HG03280 (cell line): ENCODE data around the gene DCLK1.
"Not testable (repeated sequence)": the region's sequence is repeated elsewhere in the genome, so short reads cannot be mapped to it uniquely, and the experiment has no call there.

Source experiments
- ATAC-seq: cut with Tn5 transposase; IDR thresholded peaks from one replicate; pipeline ENCODE4 v1.9.1; 2021; ENCODE audit warnings: mild to moderate bottlenecking, moderate library complexity; ENCODE audit not compliant: unreplicated experiment

The DCLK1 gene

DNA sequence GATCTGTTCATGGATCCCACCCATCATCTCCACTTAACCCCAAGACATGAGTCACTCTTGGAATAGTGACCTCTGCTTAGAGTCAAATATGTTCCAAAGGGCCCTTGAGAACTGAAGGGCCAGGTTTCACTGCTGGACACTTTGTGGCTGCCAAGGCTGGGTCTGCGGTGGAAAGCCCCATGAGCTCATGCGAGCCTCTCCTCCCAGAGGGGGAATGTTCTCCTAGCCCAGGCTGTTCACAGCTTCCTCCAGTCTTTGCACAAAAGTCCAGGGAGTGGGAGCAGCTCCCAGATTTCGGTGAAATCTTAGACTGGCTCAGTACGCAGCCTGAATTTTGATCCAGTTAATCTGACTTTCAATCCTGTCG, 732 bp upstream of the DCLK1 start:
- ATAC-seq = no peak

DNA sequence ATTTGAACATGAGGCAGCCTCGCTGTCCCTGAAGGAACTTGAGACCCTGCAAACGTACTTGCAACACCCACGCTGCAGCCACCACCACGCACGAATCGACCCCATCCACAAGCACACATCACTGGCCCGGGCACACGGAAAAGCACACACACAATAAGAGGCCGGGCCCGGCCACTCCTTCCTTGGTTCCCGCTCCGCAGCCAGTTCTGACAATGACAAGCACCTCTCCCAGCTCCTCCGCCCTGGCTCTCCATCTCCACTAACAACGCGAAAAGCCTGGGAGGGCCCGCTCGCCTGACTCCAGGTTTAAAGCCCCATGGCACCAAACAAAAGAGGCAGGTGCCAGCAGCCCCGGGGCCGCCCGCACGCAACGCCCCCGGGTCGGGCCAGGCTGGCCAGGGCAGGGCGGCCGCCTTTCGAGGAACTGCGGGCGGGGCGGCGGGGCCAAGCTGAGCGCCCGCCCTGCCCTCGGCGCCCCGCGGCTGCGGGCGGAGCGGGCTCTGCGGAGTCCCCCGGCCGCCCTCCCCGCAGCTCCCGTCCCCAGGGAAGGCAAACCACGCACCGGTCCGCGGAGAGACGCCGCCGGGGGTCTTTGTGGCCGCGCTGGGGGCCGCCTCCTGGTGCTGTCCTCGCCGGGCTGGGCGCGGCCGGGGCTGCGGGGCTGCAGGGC, 495 bp downstream of the DCLK1 start:
- ATAC-seq = no peak

DNA sequence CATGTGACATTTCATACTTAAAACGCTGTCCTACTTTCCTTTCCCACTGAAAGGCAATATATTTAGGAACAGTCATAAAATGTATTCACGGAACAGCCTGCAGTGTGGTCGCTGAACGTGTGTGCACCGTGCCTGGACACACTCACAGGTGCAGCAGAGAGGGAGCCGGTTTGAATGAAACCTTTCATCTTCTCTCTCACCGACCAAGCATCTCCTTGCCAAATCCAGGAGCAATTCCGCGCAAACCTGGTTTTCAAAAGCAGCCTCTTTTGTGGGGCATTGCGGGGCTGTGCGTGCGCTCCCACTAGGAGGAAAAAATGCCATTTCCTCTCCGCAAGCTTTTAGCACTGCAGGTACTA, 1.0 kb downstream of the DCLK1 start:
- no peak for ATAC-seq

DNA sequence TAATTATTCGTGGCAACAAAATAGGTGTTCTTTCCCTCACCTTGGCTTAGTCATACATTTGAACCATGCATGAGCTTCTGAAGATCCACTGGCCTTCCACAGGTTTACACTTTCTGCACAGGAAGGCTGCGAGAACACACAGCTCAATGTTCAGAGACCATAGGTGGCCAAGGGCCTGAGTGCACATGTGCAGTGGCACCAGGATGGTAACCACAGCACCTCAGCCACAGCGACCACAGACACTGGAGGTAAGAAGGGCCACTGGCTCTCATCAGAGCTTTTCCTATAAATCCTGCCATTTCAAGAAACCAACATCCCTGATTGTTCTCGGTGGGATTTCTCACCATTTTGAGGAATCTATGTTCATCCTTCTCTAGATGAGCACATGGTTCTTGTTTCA, 1.6 kb downstream of the DCLK1 start:
- ATAC-seq = no peak

DNA sequence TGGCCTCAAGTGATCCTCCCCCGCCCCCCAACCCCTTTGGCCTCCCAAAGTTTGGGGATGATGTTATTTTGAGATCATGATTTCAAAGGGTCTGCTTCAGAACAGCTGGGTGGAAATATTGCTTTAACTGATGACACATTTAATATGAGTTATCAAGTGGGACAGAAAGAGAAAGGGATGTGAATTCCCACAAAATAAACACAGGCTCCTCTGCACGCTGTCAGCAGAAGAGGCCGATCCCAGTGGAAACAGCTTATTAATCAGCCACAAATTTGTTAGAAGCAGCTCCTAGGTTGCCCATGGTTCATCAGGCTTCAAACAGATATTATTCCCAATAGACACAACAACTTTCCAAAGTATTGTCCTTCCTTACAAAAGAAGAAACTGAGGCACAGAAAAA, 4.7 kb downstream of the DCLK1 start:
- no peak for ATAC-seq

DNA sequence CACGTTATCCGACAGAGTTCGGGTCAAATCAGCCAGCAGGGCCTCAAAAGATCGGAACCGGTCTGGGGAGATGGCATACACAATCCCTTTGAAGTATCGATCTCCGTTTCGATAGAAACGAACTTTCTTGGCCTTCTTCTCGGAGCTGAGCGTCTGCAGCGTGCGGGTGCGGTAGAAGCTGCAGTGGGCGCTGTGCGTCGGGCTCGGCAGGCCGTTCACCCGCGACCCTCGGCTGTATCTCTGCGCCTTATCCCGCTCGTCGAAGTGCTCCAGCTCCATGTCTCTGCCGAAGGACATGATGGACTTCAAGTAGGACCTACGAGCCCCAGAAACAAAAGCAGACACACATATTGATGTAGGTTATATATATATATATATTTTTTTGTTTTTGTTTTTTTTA, 5.3 kb downstream of the DCLK1 start:
- no peak for ATAC-seq

DNA sequence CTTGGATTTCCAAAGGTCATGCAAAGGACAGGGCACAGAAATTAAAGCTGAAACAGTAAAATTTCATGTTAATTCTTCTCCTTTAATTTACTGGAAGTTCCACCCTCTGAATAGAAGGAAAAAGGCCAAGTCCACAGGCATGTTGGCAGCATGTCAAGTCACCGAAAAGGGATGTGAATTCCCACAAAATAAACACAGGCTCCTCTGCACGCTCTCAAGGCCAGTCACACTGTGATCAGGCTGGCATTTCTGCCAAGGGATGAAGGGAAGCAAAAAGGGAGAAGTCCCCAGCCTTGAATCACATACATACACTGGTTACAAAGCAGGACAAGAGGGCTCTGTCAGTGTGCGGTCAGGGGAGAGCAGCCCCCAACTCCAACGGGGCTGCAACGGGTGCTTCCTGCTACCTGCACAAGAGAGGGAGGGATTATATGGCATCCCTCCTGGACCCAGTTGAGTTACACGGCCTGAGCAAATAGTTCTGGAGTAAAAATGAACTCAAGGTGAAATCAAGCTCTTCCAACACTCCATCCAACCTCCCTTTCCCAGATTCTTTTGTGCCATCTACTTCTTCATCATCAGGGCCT, 6.9 kb downstream of the DCLK1 start:
- no peak for ATAC-seq

DNA sequence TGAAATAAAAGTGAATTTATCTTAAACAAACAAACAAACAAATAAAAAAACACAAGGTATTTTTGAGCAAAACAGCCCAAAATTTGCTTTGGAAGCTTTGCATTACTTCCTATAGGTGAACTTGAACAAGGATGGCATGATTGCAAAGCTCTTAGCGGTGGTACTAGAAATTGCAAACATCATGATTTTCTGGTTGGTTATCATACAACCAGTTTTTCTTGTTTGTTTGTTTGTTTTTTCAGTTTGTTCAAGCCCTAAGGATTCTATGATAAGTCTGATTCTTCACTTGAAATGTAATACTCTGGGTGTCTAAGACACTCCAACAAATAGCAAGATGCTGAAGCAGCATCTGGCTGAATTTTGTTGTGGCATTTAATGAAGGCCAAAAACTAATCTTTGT, 15.9 kb downstream of the DCLK1 start:
- ATAC-seq = no peak

DNA sequence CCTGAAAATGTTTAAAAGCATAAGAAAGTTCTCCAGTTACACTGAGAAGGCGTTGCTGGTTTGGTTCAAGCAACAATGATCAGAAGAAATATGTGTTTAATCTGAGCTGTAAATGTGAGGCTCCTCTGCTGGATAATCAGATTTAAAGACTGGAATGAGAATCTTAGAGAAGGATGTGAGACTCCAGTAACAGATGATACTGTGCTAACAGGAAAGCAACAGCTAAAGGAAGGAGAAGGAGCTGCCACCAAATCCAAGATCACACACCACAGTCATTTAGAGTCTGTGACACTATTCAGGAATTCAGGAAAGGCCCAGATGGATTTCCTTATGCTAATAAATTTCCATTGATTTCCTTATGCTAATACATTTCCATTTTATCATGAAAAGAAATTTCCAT, 16.9 kb downstream of the DCLK1 start:
- no peak for ATAC-seq

DNA sequence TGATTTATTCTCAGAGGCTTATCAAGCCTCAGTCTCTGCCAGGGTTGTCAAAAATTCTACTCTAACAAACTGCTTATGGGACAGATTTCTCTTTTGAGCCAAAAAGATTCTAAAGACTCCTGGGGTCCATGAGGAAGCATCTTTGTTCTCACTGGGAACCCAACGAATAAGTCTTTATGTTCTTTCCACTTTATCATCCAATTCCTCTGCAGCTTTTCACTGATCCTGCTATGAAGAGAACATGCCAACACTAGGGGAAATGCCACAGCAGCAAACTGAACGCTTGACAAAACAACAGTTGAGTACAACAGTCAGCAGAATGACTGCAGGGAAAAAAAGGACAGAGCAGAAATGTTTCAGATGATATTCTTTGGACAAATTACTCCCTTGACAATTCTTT, 22.2 kb downstream of the DCLK1 start:
- no peak for ATAC-seq

DNA sequence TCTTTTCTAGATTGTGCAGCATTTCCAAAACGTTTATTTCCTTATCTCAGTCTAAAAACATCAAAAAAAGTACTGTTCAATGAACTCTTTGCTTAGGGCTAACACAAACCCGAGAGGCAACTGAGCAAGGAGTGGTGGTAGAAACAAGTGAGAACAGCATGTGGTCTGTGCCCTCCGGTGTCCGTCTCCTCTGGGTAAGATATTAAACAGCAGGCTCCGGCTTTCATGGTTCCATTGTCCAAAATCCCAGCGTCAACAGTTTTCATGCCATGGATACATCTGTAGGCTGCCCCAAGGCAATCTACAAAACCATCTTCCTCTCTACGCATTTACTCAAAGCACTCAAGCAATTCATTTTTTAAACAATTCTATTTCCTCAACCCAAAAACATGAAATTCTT, 22.8 kb downstream of the DCLK1 start:
- ATAC-seq = no peak

DNA sequence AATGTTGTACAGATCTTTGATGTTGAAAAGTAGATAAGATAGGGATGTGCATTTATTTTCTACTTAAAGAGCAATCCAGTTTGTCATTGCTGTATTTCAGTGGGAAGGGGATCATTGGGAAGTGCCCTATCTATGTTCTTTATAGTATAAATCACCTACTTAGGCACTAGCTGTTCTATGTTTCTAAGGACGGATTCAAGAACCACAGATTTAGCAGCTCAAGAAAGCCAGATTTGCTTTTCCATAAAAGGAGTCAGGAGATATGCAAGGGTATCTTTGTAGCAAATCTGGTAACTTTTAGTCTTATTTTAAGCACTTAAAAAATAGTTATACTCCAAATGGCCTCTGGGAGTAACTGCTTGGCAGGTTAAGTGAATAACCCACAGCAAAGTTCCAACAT, 23.7 kb downstream of the DCLK1 start:
- ATAC-seq = no peak

DNA sequence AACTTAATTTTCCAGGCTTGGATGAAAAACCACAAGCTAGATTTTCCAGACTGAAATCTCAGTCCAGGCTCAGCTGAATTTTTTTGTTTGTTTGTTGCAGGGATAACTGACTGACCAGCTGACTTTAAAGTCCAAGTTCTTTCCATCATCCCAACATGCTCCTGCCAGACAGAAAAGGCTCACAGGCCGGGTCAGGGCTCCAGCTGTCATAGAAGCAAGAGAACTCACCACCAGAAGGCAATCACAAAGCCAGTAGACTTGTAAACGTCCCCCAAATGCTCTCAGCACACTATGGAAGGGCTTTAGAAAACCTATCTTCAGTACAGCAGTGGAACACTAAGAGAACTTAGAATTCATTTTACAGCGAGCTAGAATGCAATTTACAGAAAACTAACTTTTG, 25.5 kb downstream of the DCLK1 start:
- ATAC-seq = no peak

DNA sequence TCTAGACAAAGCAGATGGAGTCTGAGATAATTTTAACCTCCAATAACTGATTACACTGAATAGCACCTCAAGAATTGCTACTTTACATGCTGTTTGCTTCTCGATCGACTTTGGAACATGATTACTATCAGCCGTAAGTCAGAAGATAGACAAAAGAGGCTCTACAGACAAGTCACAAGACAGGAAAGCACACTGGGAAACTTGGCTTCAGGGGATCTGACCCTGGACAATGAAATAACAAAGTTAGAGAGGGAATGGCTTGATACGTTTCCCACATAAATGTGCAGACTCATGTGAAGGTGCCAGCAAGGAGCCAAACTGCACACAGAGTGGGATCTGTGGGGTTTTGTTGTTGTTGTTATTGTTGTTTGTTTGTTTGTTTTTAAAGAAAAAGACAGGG, 28.5 kb downstream of the DCLK1 start:
- no peak for ATAC-seq

DNA sequence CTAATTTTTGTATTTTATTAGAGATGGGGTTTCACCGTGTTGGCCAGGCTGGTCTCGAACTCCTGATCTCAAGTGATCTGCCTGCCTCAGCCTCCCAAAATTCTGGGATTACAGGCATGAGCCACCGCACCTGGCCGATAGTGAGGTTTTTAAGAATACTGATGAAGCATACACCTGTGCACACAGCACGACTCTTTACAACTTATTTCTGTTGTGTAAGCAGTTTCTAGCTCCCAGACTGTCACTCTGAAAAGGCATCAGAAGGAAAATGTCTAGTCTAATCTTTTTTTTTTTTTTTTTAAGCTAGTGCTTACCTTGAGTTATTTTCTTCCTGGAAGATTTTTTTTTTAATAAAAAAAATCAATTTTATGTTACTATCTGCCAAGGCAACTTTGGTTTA, 29.3 kb downstream of the DCLK1 start:
- not testable (repeated sequence) for ATAC-seq

DNA sequence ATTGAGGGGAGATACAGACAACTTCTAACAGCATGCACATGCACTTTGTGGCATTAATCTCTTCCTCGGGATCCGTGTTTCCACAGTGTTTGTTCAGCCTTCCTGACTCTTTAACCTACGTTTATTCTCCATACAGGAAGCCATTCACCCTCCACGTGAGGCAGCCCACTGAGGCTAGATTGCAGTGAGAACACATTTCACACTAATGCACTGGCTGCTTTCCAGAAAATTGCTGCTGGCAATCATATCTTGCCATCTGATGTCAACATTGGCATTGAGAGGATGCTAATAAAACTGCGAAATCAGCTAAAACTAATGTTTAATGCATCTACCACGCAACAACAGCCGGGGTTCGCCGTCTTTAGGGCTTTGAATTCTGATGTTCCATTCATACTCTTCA, 30.0 kb downstream of the DCLK1 start:
- ATAC-seq = no peak

DNA sequence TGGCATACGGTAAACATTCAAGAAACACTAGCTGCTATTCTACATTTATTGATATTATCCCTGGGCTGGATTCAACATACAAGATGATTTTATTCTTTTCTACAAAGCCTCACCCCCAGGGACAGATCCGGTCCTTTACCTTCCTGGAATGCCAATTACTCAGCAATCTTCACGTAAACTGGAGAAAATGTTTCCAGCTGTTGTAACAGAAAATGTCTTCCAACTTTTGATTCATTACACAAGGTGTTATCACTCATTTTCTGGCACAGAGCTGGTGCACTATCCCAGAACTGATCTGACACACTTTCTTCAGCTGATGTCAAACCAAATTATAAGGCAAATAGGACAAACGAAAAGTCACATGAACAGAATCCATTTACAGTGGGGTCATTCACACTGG, 33.1 kb downstream of the DCLK1 start:
- ATAC-seq = no peak

DNA sequence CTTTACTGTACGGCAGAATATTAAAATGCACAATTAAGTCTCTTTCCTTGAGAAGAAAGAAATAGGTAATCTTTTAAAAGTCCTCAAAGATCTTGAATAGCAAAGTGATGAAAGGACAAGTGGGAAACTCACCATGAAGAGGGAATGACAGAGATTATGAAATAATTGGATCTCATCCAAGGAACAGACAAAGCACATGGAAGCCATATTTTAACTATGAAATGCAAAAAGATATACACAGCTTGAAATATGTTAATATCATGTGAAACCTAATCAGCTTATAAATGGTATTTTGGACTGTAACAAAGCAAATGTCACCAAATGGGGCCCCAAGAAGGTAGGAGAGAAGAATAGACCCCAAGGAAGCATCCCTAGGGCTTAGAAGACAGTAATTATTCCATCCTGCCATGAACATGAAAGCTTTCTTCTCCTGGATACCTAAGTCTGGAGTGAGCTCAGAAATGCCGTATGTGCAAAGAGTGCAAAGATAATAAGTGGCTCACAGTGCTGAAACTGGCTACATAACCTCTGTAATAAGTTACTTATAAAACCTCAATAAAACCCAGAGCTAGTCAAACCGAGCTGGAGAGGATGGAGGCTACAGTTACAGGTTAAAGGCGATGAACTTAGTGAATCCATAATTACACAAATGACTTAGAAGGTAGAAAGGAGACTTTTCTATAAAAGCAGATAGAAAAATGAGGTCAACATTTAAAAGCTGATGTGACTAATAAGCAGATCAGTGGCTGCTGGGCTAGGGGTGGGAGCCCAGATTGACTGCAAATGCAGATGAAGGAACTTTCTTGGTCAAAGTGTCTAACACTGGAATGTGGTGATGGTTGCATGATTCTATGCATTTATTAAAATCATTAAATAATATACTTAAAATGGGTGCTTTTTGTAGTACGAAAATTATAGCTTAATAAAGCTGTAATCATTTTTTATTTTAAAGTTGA, 34.4 kb downstream of the DCLK1 start:
- ATAC-seq = no peak

DNA sequence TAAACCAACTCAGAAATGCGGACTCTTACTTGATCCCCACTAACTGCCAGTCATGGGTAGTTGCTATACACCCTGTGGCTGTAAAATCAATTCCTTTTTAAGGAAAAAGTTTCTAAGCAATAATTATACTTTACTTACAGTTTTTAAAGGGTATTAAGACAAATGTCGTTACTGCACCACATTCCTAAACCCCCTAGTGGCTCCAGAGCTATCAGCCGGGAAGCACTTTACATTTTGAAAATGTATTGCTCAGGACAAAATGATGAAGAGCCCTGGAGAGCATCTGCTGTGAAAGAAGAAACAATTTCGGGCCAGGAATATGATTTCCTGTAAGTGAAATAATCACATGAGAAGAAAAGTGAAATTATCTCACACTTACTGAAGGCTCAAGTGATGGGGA, 36.7 kb downstream of the DCLK1 start:
- no peak for ATAC-seq

DNA sequence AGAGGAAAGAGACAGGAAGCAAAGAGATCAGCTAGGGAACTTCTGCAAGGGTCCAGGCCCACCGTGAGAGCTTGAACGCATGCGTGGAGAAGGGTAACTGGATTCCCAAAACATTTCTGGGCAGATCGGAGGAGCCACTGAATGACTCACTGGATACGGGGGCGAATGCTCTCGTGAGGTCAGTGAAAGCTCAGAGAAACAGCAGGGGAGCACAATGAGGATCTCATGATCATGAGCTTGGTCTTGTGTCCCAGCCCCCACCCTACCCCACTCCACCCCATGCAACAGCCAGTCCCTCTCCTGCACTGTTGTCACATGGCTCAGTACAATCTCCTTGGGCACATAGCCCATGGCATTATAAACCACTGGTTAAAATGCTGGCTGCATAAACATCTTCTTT, 40.6 kb downstream of the DCLK1 start:
- no peak for ATAC-seq

DNA sequence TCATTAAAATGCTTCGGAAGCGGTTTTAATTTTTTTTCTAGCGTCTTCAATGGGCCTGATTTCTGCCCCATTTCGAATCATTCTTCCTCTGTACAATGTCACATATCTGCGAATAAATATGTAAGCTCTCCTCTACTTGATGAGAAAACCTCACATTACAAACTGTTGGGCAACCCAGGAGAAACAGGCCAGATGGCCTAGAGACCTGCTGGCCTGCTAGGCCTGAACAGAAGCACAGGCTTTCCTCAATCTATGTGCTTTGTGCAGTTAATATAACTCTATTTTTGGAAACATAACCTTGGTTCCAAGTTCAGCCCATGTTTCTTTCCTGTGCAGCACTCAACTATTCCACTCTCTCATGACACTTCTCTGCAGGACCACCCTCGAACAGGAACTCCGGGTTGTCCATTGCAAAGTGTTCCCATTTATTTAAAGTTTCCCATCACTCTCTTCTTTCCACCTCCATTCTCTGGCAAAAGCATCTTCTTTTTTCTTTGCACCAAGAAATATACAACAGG, 42.0 kb downstream of the DCLK1 start:
- no peak for ATAC-seq

DNA sequence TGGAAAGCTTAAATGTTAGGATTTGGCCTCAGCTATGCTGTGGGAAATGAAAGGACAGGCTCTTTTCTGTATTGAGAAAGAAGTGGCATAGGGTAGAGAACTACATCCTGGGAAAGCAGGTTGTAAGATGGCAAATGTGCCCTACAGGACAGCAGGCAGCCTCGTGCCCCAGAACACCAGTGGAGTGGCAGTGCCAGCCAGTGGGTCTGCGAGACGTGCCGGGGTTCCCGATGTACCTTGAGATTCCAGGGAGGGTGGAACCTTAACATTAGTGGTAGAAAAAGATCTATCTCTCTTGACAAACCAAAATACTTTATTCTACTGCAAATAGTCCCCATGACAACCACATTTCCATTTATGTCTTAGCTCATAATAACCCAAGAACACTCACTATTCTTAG, 42.7 kb downstream of the DCLK1 start:
- ATAC-seq = no peak
